HEK293 (cell line): Measurements from ENCODE around the gene FRMPD2.
A peak's percentile ranks its signal among the peaks of the same experiment; 100 is the strongest.

Source experiments
- GLI4 ChIP-seq: fragments of 450-650 bp; formaldehyde crosslinking; IDR thresholded peaks from 2 replicates; pipeline ENCODE4 v1.5.1; 2016; ENCODE audit warnings: missing biosample characterization, missing genetic modification characterization
- GLIS2 ChIP-seq: fragments of 450-650 bp; formaldehyde crosslinking; IDR thresholded peaks from 2 replicates; pipeline ENCODE4 v1.5.1; 2016; ENCODE audit warnings: missing biosample characterization, missing genetic modification characterization
- KLF9 ChIP-seq: fragments of 450-650 bp; formaldehyde crosslinking; IDR thresholded peaks from 2 replicates; pipeline ENCODE4 v1.5.1; 2016; ENCODE audit warnings: missing biosample characterization, missing genetic modification characterization, low read depth
- PRDM4 ChIP-seq: fragments of 450-650 bp; formaldehyde crosslinking; IDR thresholded peaks from 2 replicates; pipeline ENCODE4 v1.5.1; 2017; ENCODE audit warnings: missing biosample characterization, missing genetic modification characterization
- SETDB1 ChIP-seq: IDR thresholded peaks from one replicate; pipeline ENCODE4 v1.6.1; 2017; ENCODE audit warnings: mild to moderate bottlenecking, low read length, moderate library complexity, mixed read lengths; ENCODE audit not compliant: insufficient read length
- SP3 ChIP-seq: fragments of 450-650 bp; formaldehyde crosslinking; IDR thresholded peaks from 2 replicates; pipeline ENCODE4 v1.5.1; 2016; ENCODE audit warnings: missing biosample characterization, missing genetic modification characterization
- YY2 ChIP-seq: fragments of 450-650 bp; formaldehyde crosslinking; IDR thresholded peaks from 2 replicates; pipeline ENCODE4 v1.5.1; 2016; ENCODE audit warnings: missing biosample characterization, missing genetic modification characterization
- ZBTB20 ChIP-seq: fragments of 450-650 bp; formaldehyde crosslinking; IDR thresholded peaks from 2 replicates; pipeline ENCODE4 v1.5.1; 2016; ENCODE audit warnings: missing biosample characterization, missing genetic modification characterization
- ZBTB8A ChIP-seq: fragments of 450-650 bp; formaldehyde crosslinking; IDR thresholded peaks from 2 replicates; pipeline ENCODE4 v1.5.1; 2016; ENCODE audit warnings: missing biosample characterization, missing genetic modification characterization
- ZFP3 ChIP-seq: fragments of 450-650 bp; formaldehyde crosslinking; IDR thresholded peaks from 2 replicates; pipeline ENCODE4 v1.5.1; 2016; ENCODE audit warnings: low read depth, missing biosample characterization, missing genetic modification characterization
- ZFP41 ChIP-seq: fragments of 450-650 bp; formaldehyde crosslinking; IDR thresholded peaks from 2 replicates; pipeline ENCODE4 v1.5.1; 2016; ENCODE audit warnings: missing biosample characterization, missing genetic modification characterization, borderline replicate concordance
- ZNF121 ChIP-seq: fragments of 450-650 bp; formaldehyde crosslinking; IDR thresholded peaks from 2 replicates; pipeline ENCODE4 v1.5.1; 2016; ENCODE audit warnings: missing biosample characterization, missing genetic modification characterization
- ZNF138 ChIP-seq: fragments of 450-650 bp; formaldehyde crosslinking; IDR thresholded peaks from 2 replicates; pipeline ENCODE4 v1.5.1; 2016; ENCODE audit warnings: missing biosample characterization, missing genetic modification characterization, borderline replicate concordance
- ZNF221 ChIP-seq: fragments of 450-650 bp; formaldehyde crosslinking; IDR thresholded peaks from 2 replicates; pipeline ENCODE4 v1.5.1; 2017; ENCODE audit warnings: missing biosample characterization, missing genetic modification characterization, borderline replicate concordance
- ZNF23 ChIP-seq: fragments of 450-650 bp; formaldehyde crosslinking; IDR thresholded peaks from 2 replicates; pipeline ENCODE4 v1.5.1; 2016; ENCODE audit warnings: missing biosample characterization, missing genetic modification characterization, borderline replicate concordance
- ZNF266 ChIP-seq: fragments of 450-650 bp; formaldehyde crosslinking; IDR thresholded peaks from 2 replicates; pipeline ENCODE4 v1.5.1; 2016; ENCODE audit warnings: missing biosample characterization, missing genetic modification characterization, low read depth
- ZNF311 ChIP-seq: fragments of 450-650 bp; formaldehyde crosslinking; IDR thresholded peaks from 2 replicates; pipeline ENCODE4 v1.5.1; 2017; ENCODE audit warnings: missing biosample characterization, missing genetic modification characterization, borderline replicate concordance
- ZNF394 ChIP-seq: fragments of 450-650 bp; formaldehyde crosslinking; IDR thresholded peaks from 2 replicates; pipeline ENCODE4 v1.5.1; 2016; ENCODE audit warnings: missing biosample characterization, missing genetic modification characterization, mild to moderate bottlenecking, moderate library complexity, borderline replicate concordance
- ZNF398 ChIP-seq: fragments of 450-650 bp; formaldehyde crosslinking; IDR thresholded peaks from 2 replicates; pipeline ENCODE4 v1.5.1; 2017; ENCODE audit warnings: missing biosample characterization, missing genetic modification characterization
- ZNF416 ChIP-seq: fragments of 450-650 bp; formaldehyde crosslinking; IDR thresholded peaks from 2 replicates; pipeline ENCODE4 v1.5.1; 2016; ENCODE audit warnings: missing biosample characterization, missing genetic modification characterization
- ZNF555 ChIP-seq: fragments of 450-650 bp; formaldehyde crosslinking; conservative IDR thresholded peaks from 2 replicates; pipeline ENCODE4 v1.5.1; 2017; ENCODE audit warnings: missing biosample characterization, mild to moderate bottlenecking, missing genetic modification characterization, inconsistent platforms
- ZNF600 ChIP-seq: fragments of 450-650 bp; formaldehyde crosslinking; IDR thresholded peaks from 2 replicates; pipeline ENCODE4 v1.5.1; 2016; ENCODE audit warnings: missing biosample characterization, missing genetic modification characterization
- ZNF621 ChIP-seq: fragments of 450-650 bp; formaldehyde crosslinking; IDR thresholded peaks from 2 replicates; pipeline ENCODE4 v1.5.1; 2017; ENCODE audit warnings: missing biosample characterization, missing genetic modification characterization
- ZNF629 ChIP-seq: fragments of 450-650 bp; formaldehyde crosslinking; IDR thresholded peaks from 2 replicates; pipeline ENCODE4 v1.5.1; 2017; ENCODE audit warnings: missing biosample characterization, missing genetic modification characterization
- ZNF654 ChIP-seq: fragments of 450-650 bp; formaldehyde crosslinking; IDR thresholded peaks from 2 replicates; pipeline ENCODE4 v1.5.1; 2016; ENCODE audit warnings: low read depth, missing biosample characterization, missing genetic modification characterization
- ZNF76 ChIP-seq: fragments of 450-650 bp; formaldehyde crosslinking; IDR thresholded peaks from 2 replicates; pipeline ENCODE4; 2016; ENCODE audit warnings: low read depth, missing biosample characterization, missing genetic modification characterization, borderline replicate concordance
- ZNF768 ChIP-seq: fragments of 450-650 bp; formaldehyde crosslinking; IDR thresholded peaks from 2 replicates; pipeline ENCODE4 v1.5.1; 2018; ENCODE audit warnings: missing biosample characterization, mild to moderate bottlenecking, missing genetic modification characterization
- ZNF830 ChIP-seq: fragments of 450-650 bp; IDR thresholded peaks from 2 replicates; pipeline ENCODE4 v1.5.0; 2018; ENCODE audit warnings: missing biosample characterization, missing genetic modification characterization, low read depth, mild to moderate bottlenecking, moderate library complexity
- TF ChIP-seq, protein P1 (sequence below): fragments of 450-650 bp; formaldehyde crosslinking; IDR thresholded peaks from 2 replicates; pipeline ENCODE4 v1.5.1; 2016; ENCODE audit warnings: missing biosample characterization, missing genetic modification characterization
- TF ChIP-seq, protein P2 (sequence below): fragments of 450-650 bp; formaldehyde crosslinking; conservative IDR thresholded peaks from 2 replicates; pipeline ENCODE4 v1.5.1; 2016; ENCODE audit warnings: low read depth, missing biosample characterization, missing genetic modification characterization

Gene FRMPD2

GRCh38 chr10:48199580-48200377 is 74.7 kb downstream of the FRMPD2 start (continued):
- TF ChIP-seq, protein P1, sequence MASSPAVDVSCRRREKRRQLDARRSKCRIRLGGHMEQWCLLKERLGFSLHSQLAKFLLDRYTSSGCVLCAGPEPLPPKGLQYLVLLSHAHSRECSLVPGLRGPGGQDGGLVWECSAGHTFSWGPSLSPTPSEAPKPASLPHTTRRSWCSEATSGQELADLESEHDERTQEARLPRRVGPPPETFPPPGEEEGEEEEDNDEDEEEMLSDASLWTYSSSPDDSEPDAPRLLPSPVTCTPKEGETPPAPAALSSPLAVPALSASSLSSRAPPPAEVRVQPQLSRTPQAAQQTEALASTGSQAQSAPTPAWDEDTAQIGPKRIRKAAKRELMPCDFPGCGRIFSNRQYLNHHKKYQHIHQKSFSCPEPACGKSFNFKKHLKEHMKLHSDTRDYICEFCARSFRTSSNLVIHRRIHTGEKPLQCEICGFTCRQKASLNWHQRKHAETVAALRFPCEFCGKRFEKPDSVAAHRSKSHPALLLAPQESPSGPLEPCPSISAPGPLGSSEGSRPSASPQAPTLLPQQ (tag by site-specific recombination), result no peak
- TF ChIP-seq ZNF221 (tag by site-specific recombination) (no peak), ZFP41 (tag by site-specific recombination) (no peak), ZNF394 (tag by site-specific recombination) (peak; percentile 92), ZNF830 (tag by site-specific recombination) (no peak), ZNF600 (tag by site-specific recombination) (no peak), SETDB1 (peak; percentile 51), ZNF76 (tag by site-specific recombination) (no peak), YY2 (tag by site-specific recombination) (no peak), ZNF654 (tag by site-specific recombination) (peak; percentile 28; the same call in 1 of the 2 replicates), GLIS2 (tag by site-specific recombination) (no peak), ZNF555 (peak; percentile 70), SP3 (tag by site-specific recombination) (peak; percentile 16; the same call in 1 of the 2 replicates), ZNF621 (tag by site-specific recombination) (no peak), ZNF121 (tag by site-specific recombination) (no peak), ZBTB8A (tag by site-specific recombination) (peak; percentile 88), ZBTB20 (no peak), ZNF416 (tag by site-specific recombination) (no peak), ZNF768 (tag by site-specific recombination) (no peak), ZFP3 (tag by site-specific recombination) (no peak), KLF9 (tag by site-specific recombination) (no peak), PRDM4 (tag by site-specific recombination) (no peak), ZNF266 (tag by site-specific recombination) (no peak), ZNF398 (tag by site-specific recombination) (no peak), ZNF138 (no peak), ZNF311 (no peak), ZNF23 (tag by site-specific recombination) (no peak), GLI4 (tag by site-specific recombination) (no peak), ZNF629 (tag by site-specific recombination) (peak; percentile 61)
- TF ChIP-seq, protein P2, sequence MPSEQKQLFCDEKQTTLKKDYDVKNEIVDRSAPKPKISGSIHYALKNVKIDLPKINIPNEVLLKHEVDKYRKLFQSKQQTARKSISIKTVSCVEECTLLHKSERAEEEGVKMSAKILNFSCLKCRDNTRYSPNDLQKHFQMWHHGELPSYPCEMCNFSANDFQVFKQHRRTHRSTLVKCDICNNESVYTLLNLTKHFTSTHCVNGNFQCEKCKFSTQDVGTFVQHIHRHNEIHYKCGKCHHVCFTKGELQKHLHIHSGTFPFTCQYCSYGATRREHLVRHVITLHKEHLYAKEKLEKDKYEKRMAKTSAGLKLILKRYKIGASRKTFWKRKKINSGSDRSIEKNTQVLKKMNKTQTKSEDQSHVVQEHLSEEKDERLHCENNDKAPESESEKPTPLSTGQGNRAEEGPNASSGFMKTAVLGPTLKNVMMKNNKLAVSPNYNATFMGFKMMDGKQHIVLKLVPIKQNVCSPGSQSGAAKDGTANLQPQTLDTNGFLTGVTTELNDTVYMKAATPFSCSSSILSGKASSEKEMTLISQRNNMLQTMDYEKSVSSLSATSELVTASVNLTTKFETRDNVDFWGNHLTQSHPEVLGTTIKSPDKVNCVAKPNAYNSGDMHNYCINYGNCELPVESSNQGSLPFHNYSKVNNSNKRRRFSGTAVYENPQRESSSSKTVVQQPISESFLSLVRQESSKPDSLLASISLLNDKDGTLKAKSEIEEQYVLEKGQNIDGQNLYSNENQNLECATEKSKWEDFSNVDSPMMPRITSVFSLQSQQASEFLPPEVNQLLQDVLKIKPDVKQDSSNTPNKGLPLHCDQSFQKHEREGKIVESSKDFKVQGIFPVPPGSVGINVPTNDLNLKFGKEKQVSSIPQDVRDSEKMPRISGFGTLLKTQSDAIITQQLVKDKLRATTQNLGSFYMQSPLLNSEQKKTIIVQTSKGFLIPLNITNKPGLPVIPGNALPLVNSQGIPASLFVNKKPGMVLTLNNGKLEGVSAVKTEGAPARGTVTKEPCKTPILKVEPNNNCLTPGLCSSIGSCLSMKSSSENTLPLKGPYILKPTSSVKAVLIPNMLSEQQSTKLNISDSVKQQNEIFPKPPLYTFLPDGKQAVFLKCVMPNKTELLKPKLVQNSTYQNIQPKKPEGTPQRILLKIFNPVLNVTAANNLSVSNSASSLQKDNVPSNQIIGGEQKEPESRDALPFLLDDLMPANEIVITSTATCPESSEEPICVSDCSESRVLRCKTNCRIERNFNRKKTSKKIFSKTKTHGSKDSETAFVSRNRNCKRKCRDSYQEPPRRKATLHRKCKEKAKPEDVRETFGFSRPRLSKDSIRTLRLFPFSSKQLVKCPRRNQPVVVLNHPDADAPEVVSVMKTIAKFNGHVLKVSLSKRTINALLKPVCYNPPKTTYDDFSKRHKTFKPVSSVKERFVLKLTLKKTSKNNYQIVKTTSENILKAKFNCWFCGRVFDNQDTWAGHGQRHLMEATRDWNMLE (tag by site-specific recombination), result peak; percentile 89
